Measurements from ENCODE around the gene MAPK10.

MAPK10 gene

DNA sequence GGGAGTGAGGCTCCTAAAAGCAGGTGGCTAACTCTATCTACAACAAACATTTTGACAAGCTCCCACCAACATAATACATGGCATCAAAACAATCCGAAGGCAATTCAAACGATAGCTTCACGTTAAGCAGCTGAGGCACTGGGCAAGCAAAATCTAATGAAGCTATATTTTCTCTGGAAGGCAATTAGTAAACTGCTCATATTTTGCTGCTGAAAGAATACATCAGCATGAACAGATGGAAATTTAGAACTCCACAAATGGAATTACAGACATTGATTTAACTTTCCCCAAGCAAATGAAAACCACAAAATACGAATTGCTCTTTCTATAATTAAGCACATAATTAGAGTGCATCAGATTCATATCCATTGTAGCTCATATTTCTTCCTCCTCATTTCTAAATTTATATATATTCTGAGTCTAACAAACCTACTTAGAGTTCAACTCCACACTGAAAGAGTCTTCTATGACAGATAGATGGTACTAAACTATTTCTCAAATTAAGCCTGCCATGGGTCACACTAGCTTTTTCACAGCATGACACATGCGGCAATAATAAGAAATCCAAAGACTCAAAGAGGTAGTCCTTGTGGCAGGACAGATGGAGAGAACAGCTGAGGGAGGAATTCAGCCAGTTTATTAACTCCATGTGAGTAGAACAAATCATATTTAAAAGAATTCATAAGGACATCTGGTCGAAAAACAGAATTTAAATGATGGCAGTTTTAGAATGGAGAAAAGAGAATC is 305.4 kb downstream of the MAPK10 start:
- Histone ChIP-seq H3K4me3 (ENCODE audit: low read depth, low read length) (no peak overlapping the region), H3K9ac (ENCODE audit: low read depth, low read length) (no peak overlapping the region), H3K36me3 (ENCODE audit: control insufficient read depth, insufficient read depth, low read length) (no peaks in the 10 kb centered on the region), H3K4me1 (ENCODE audit: control insufficient read depth, insufficient read depth, low read length) (peaks cover 2% of the 10 kb centered on the region), H3K9me3 (ENCODE audit: control insufficient read depth, insufficient read depth, low read length) (no peaks in the 10 kb centered on the region), H3K27me3 (ENCODE audit: control insufficient read depth, insufficient read depth, low read length) (no peaks in the 10 kb centered on the region)

DNA sequence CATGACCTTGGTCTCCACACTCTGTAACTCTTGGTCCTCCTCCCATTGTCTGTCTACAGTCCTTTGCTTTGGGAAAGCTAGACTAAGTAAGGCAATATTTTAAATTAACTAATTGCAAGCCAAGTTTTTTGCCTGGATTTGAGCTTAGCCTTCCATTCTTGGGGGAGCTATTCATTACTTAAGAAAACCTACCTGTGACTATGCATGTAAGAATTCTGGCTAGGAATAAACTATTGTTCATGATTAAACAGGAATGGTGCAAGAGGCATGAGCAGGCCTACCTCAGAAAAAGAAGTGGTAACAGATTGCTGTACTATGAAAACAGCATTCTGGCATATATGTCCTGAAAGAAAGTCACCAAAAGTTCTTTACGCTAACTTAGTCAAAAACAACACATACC is 309.4 kb downstream of the MAPK10 start:
- no peak overlapping the region for H3K9ac ChIP-seq (ENCODE audit: low read depth, low read length)
- no peaks in the 10 kb centered on the region for H3K36me3 ChIP-seq (ENCODE audit: control insufficient read depth, insufficient read depth, low read length)
- H3K9me3 ChIP-seq (ENCODE audit: control insufficient read depth, insufficient read depth, low read length), result no peaks in the 10 kb centered on the region
- H3K4me3 ChIP-seq (ENCODE audit: low read depth, low read length), result no peak overlapping the region
- peaks cover 2% of the 10 kb centered on the region for H3K4me1 ChIP-seq (ENCODE audit: control insufficient read depth, insufficient read depth, low read length)
- no peaks in the 10 kb centered on the region for H3K27me3 ChIP-seq (ENCODE audit: control insufficient read depth, insufficient read depth, low read length)

DNA sequence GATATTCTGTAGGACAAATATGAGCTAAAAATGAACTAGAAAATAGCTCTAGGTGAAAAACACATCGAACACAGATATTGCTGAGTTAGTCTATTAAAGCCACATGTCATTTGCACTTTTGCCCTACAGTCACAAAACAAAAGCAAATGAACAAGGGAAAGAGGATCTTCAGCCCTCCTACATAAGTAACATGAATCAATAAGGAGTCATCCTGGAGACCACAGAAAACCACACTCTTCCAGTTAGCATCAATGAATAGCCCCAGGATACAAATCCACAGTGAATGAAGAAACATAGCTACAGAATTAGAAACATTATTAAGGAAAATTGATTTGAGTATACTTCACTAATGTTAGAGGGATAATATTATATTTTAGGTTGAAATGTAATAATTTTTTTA is 311.4 kb downstream of the MAPK10 start:
- Histone ChIP-seq H3K27me3 (ENCODE audit: control insufficient read depth, insufficient read depth, low read length) (no peaks in the 10 kb centered on the region), H3K9ac (ENCODE audit: low read depth, low read length) (no peak overlapping the region), H3K4me3 (ENCODE audit: low read depth, low read length) (no peak overlapping the region), H3K4me1 (ENCODE audit: control insufficient read depth, insufficient read depth, low read length) (peaks cover 2% of the 10 kb centered on the region), H3K9me3 (ENCODE audit: control insufficient read depth, insufficient read depth, low read length) (no peaks in the 10 kb centered on the region), H3K36me3 (ENCODE audit: control insufficient read depth, insufficient read depth, low read length) (no peaks in the 10 kb centered on the region)

DNA sequence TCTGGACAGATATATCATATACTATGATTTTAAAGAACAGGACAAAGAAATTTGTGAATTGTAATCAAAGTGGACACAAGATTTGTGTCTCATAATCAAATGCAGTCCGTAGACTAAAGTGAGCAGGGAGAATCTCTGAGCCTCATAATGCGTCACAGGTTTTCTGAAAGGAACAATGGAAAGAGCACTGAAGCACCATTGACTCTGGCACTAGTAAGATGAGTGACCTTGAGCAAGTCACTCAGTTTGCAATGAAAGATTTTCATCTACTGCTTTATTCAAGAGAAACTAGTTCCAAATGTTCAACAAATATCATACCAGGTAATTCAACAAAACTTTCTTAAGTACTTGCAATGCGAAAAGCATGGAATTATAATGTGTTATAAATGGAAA is 315.3 kb downstream of the MAPK10 start:
- H3K4me1 ChIP-seq (ENCODE audit: control insufficient read depth, insufficient read depth, low read length), result no peaks in the 10 kb centered on the region
- no peak overlapping the region for H3K9ac ChIP-seq (ENCODE audit: low read depth, low read length)
- H3K27me3 ChIP-seq (ENCODE audit: control insufficient read depth, insufficient read depth, low read length), result no peaks in the 10 kb centered on the region

DNA sequence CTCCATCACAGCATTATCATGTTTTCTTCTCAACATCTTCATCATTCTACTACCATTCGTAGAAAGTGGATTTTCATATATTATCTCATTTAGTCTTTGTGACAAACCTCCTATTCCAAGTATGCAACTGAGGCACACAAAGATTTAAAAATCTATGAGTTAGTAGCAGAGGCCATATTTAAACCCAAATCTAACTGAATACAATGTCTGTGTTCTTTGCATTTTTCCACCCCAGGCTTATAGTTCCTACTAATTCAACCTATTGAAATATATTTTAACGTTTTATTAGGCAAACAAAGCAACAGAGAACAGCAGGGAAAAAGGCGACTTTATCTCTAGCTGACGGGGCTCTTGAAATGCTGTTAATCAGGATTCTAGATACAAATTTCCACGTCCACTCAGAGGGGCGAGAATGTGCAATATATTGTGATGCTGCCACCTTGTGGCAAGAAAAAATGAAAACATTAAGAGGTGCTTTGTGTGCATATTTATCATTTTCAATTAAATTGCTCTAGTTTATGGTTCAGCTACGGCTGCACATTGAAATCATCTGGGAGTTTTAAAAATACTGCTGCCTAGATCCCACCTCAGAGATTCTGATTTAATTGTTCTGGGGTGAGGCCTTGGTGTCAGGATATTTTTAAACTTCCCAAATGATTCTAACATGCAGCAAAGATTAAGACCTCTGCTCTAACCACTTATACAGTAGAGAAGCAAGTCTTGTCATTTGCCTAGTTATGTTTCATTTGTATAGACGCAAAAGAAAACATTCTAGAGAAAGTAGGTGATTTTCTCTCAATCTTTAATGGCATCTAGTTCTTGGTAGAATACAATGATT is 315.9 kb downstream of the MAPK10 start:
- no peak overlapping the region for H3K4me3 ChIP-seq (ENCODE audit: low read depth, low read length)
- no peaks in the 10 kb centered on the region for H3K36me3 ChIP-seq (ENCODE audit: control insufficient read depth, insufficient read depth, low read length)
- no peak overlapping the region for H3K9ac ChIP-seq (ENCODE audit: low read depth, low read length)
- H3K9me3 ChIP-seq (ENCODE audit: control insufficient read depth, insufficient read depth, low read length), result no peaks in the 10 kb centered on the region
- H3K4me1 ChIP-seq (ENCODE audit: control insufficient read depth, insufficient read depth, low read length), result no peaks in the 10 kb centered on the region
- no peaks in the 10 kb centered on the region for H3K27me3 ChIP-seq (ENCODE audit: control insufficient read depth, insufficient read depth, low read length)

More for the DNA sequence above, 315.3 kb downstream of the MAPK10 start:
- Histone ChIP-seq H3K4me3 (ENCODE audit: low read depth, low read length) (no peak overlapping the region), H3K9me3 (ENCODE audit: control insufficient read depth, insufficient read depth, low read length) (no peaks in the 10 kb centered on the region), H3K36me3 (ENCODE audit: control insufficient read depth, insufficient read depth, low read length) (no peaks in the 10 kb centered on the region)

GRCh38 chr4:86038037-86038436 is 321.8 kb downstream of the MAPK10 start:
- no peaks in the 10 kb centered on the region for H3K27me3 ChIP-seq (ENCODE audit: control insufficient read depth, insufficient read depth, low read length)
- no peak overlapping the region for H3K9ac ChIP-seq (ENCODE audit: low read depth, low read length)
- H3K9me3 ChIP-seq (ENCODE audit: control insufficient read depth, insufficient read depth, low read length), result no peaks in the 10 kb centered on the region
- no peaks in the 10 kb centered on the region for H3K4me1 ChIP-seq (ENCODE audit: control insufficient read depth, insufficient read depth, low read length)
- H3K36me3 ChIP-seq (ENCODE audit: control insufficient read depth, insufficient read depth, low read length), result no peaks in the 10 kb centered on the region
- no peak overlapping the region for H3K4me3 ChIP-seq (ENCODE audit: low read depth, low read length)

- H3K4me3 ChIP-seq (ENCODE audit: low read depth, low read length), result no peak overlapping the region
- no peak overlapping the region for H3K9ac ChIP-seq (ENCODE audit: low read depth, low read length)
- H3K9me3 ChIP-seq (ENCODE audit: control insufficient read depth, insufficient read depth, low read length), result no peaks in the 10 kb centered on the region
- H3K36me3 ChIP-seq (ENCODE audit: control insufficient read depth, insufficient read depth, low read length), result no peaks in the 10 kb centered on the region
- H3K4me1 ChIP-seq (ENCODE audit: control insufficient read depth, insufficient read depth, low read length), result no peaks in the 10 kb centered on the region
- no peaks in the 10 kb centered on the region for H3K27me3 ChIP-seq (ENCODE audit: control insufficient read depth, insufficient read depth, low read length)
These were observed 323.1 kb downstream of the MAPK10 start for GRCh38 chr4:86036736-86037135.

DNA sequence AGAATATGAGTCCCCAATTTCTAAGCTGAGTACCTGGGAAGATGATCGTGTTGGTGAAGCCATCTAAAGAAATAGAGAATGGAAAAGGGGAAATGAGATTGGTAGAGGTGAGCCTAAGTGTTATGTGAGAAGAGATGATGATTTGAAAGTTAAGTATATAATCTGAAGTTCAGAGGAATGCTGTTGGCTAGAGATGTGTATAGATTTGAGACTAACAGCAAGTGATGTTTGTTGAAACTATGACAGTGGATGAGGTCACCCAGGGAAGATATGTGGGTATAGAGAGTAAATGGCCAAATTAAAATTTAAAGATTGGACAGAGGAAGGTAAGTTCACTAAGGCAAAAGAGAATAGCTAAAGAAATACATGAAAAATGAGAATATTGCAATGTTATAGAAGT is 324.2 kb downstream of the MAPK10 start:
- no peaks in the 10 kb centered on the region for H3K4me1 ChIP-seq (ENCODE audit: control insufficient read depth, insufficient read depth, low read length)
- H3K27me3 ChIP-seq (ENCODE audit: control insufficient read depth, insufficient read depth, low read length), result no peaks in the 10 kb centered on the region
- H3K4me3 ChIP-seq (ENCODE audit: low read depth, low read length), result no peak overlapping the region
- H3K9me3 ChIP-seq (ENCODE audit: control insufficient read depth, insufficient read depth, low read length), result no peaks in the 10 kb centered on the region
- H3K9ac ChIP-seq (ENCODE audit: low read depth, low read length), result no peak overlapping the region
- no peaks in the 10 kb centered on the region for H3K36me3 ChIP-seq (ENCODE audit: control insufficient read depth, insufficient read depth, low read length)

- Histone ChIP-seq H3K27me3 (ENCODE audit: control insufficient read depth, insufficient read depth, low read length) (no peaks in the 10 kb centered on the region), H3K4me1 (ENCODE audit: control insufficient read depth, insufficient read depth, low read length) (no peaks in the 10 kb centered on the region), H3K9me3 (ENCODE audit: control insufficient read depth, insufficient read depth, low read length) (no peaks in the 10 kb centered on the region), H3K36me3 (ENCODE audit: control insufficient read depth, insufficient read depth, low read length) (no peaks in the 10 kb centered on the region), H3K9ac (ENCODE audit: low read depth, low read length) (no peak overlapping the region), H3K4me3 (ENCODE audit: low read depth, low read length) (no peak overlapping the region)
These were observed 325.2 kb downstream of the MAPK10 start for GRCh38 chr4:86034616-86035015.

GRCh38 chr4:86033171-86033570 is 326.7 kb downstream of the MAPK10 start:
- Histone ChIP-seq H3K9ac (ENCODE audit: low read depth, low read length) (no peak overlapping the region), H3K27me3 (ENCODE audit: control insufficient read depth, insufficient read depth, low read length) (no peaks in the 10 kb centered on the region), H3K4me3 (ENCODE audit: low read depth, low read length) (no peak overlapping the region), H3K9me3 (ENCODE audit: control insufficient read depth, insufficient read depth, low read length) (no peaks in the 10 kb centered on the region), H3K36me3 (ENCODE audit: control insufficient read depth, insufficient read depth, low read length) (no peaks in the 10 kb centered on the region), H3K4me1 (ENCODE audit: control insufficient read depth, insufficient read depth, low read length) (no peaks in the 10 kb centered on the region)

DNA sequence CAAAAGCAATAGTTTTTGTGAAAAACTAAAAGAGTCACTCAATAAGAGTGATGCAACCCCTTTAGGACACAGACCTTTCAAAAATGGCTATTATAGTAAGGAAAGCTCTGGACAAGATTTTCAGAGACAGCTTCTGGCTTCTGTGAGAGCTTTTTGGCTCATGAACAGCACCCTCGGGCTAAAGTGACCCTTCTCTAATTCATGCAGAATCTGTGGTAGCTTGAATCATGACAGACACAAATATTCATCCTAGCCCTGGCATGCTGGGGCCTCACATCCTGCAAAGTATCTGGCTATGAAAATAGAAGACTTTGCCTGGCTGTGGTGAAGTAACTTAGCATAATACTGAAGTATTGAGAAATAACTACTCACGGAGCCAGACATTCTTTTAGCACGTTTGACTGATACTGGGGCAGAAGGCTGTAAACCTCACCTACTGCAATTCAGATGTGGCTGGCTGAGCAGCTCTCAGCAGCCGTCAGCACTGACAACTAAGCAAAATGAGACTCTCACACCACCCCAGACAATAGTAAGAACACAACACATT is 327.3 kb downstream of the MAPK10 start:
- Histone ChIP-seq H3K4me3 (ENCODE audit: low read depth, low read length) (no peak overlapping the region), H3K27me3 (ENCODE audit: control insufficient read depth, insufficient read depth, low read length) (no peaks in the 10 kb centered on the region), H3K9me3 (ENCODE audit: control insufficient read depth, insufficient read depth, low read length) (no peaks in the 10 kb centered on the region), H3K36me3 (ENCODE audit: control insufficient read depth, insufficient read depth, low read length) (no peaks in the 10 kb centered on the region), H3K9ac (ENCODE audit: low read depth, low read length) (no peak overlapping the region), H3K4me1 (ENCODE audit: control insufficient read depth, insufficient read depth, low read length) (no peaks in the 10 kb centered on the region)

DNA sequence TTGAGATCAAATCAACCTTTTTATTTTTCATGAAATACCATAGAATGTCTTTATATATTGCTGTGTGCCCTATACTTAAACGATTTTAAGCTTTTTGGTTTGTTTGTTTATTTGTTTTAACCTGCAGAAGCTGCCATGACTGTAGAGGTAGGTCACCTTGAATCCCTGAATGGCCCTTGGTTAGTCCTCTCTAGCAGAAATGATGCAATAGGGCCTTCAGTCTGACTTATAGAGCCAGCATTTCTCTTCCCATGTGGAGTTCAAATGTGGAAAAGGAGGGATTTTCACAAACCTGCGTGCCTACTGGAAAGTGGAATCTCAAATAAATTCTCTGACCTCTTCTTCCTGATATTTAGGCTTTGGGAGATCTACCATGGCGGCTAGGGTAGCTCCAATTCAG is 327.9 kb downstream of the MAPK10 start:
- Histone ChIP-seq H3K9ac (ENCODE audit: low read depth, low read length) (no peak overlapping the region), H3K9me3 (ENCODE audit: control insufficient read depth, insufficient read depth, low read length) (no peaks in the 10 kb centered on the region), H3K4me1 (ENCODE audit: control insufficient read depth, insufficient read depth, low read length) (no peaks in the 10 kb centered on the region), H3K4me3 (ENCODE audit: low read depth, low read length) (no peak overlapping the region), H3K27me3 (ENCODE audit: control insufficient read depth, insufficient read depth, low read length) (no peaks in the 10 kb centered on the region), H3K36me3 (ENCODE audit: control insufficient read depth, insufficient read depth, low read length) (no peaks in the 10 kb centered on the region)
